Urothelium cell line (cell line): ENCODE data around the gene CTCFL.
A peak's percentile ranks its signal among the peaks of the same experiment; 100 is the strongest.

ENCODE experiments used
- DNase-seq: peaks from one replicate; pipeline ENCODE4 v3.0.0; 2011; ENCODE audit warnings: low spot score, mixed read lengths
- FAIRE-seq: peaks from 2 replicates; lab custom pipeline; 2011; peaks lifted over from hg19 to GRCh38; lab: Jason Lieb, UNC

The CTCFL gene

DNA sequence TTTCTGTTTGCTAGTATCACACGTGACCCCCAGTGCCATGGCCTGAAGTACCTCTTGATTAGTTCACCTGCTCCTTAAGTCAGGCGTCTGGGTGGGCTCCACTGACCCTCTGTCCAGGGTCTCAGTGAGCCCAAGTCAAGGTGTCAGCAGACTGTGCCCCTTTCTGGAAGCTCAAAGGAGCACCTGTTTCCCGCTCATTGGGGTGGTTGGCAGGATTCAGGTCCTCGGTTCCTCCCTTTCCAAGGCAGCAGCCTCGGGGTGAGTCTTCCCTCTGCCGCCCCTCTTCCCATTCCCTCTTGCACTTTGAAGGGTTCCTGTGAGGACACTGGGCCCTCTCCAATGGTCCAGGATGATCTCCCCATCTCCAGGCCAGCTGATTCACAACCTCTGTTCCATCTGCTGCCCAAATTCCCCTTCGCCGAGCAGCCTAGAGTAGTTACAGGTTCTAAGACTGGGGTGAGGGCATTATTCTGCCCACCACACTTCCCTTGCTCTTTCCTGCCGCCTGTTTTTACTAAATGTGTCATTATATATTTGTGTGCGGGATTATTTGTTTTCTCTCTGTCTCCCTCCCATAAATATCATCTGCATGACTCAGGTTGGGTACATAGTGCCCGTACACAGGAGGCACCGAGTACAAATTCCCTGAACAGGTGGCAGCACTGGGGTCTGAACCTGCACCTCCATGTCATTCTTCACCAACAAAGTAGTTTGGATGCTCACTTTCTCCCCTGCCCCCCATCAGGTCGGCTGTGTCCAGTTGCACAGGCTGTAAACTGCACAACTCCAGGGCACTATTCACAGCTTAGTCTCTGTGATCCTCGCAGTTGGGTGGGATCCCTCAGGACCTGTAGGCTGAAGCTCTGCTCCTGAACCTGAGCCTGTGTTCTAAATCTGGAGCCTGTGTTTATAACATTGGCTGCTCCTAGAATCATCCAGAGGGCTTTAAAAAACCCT lies 75.3 kb downstream of the CTCFL start:
- peak; percentile 67 for FAIRE-seq
- DNase-seq, result peak; percentile 64

DNA sequence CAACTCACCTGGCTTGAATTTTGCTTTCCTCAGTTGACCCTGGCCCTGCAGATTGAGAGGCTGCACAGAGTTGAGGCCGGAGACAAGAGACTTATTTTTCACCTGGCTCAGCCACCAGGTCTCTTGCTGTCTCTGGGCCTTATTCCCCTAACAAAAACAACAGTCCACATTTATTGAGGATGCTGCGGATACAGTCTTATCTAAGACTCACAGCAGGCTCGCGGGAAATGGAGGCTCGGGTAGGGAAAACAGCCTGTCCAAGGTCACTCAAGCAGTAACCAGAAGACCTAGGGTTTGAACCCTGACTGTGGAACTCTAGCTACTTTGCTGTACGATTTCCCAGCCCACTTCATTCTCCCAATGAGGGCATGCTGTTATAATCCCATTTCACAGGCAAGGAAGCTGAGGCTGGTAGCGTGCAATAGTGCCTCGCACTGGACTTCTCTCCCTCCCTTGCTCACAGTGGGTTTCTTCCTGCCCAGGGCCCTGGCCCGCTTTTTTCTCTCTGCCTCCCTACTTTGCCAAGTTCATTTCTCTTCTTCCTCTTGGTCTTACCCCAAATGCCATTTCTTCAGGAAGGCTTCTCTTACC lies 76.1 kb downstream of the CTCFL start:
- FAIRE-seq (no peak), DNase-seq (no peak)
